GM21390 (cell line): Measurements from ENCODE around the gene GSN.

ENCODE experiments used
- ATAC-seq: cut with Tn5 transposase; IDR thresholded peaks from one replicate; pipeline ENCODE4 v1.9.1; 2021; ENCODE audit not compliant: unreplicated experiment

The GSN gene

GRCh38 chr9:121272401-121272948 lies 4.5 kb downstream of the GSN start:
- no peak for ATAC-seq

GRCh38 chr9:121273064-121273775 lies 5.3 kb downstream of the GSN start:
- no peak for ATAC-seq

- ATAC-seq = no peak
Observed at GRCh38 chr9:121274851-121275250, 6.9 kb downstream of the GSN start.

- no peak for ATAC-seq
Observed at GRCh38 chr9:121275781-121276658, 8.1 kb downstream of the GSN start.

GRCh38 chr9:121277026-121277425 lies 9.1 kb downstream of the GSN start:
- ATAC-seq = no peak

- no peak for ATAC-seq
Observed at GRCh38 chr9:121277518-121278295, 9.7 kb downstream of the GSN start.

- ATAC-seq = no peak
Observed at GRCh38 chr9:121278477-121279261, 10.7 kb downstream of the GSN start.

- ATAC-seq = no peak
Observed at GRCh38 chr9:121279776-121280388, 11.9 kb downstream of the GSN start.

GRCh38 chr9:121280715-121281613 lies 13.0 kb downstream of the GSN start:
- no peak for ATAC-seq

GRCh38 chr9:121281614-121282276 lies 13.8 kb downstream of the GSN start:
- ATAC-seq = no peak

- no peak for ATAC-seq
Observed at GRCh38 chr9:121282277-121283079, 14.5 kb downstream of the GSN start.

- no peak for ATAC-seq
Observed at GRCh38 chr9:121283080-121283398, 15.1 kb downstream of the GSN start.

GRCh38 chr9:121283856-121284732 lies 16.1 kb downstream of the GSN start:
- no peak for ATAC-seq

- ATAC-seq = no peak
Observed at GRCh38 chr9:121284733-121285451, 16.9 kb downstream of the GSN start.

GRCh38 chr9:121285835-121286687 lies 18.1 kb downstream of the GSN start:
- no peak for ATAC-seq
